Measurements from ENCODE around the gene PLEKHG3. TPM values are rescaled to one million over a fixed set of nuclear protein-coding genes. Genes with fewer than 3 reads are reported as not detected.

Gene PLEKHG3
- total RNA-seq, 1 donor from 2014 or later, result 12.6 TPM

- H2AFZ ChIP-seq (replicated peaks), result no peak overlapping the region
- peaks cover 87% of the 10 kb centered on the region for H3K79me2 ChIP-seq (ENCODE audit: low read depth)
- no peaks in the 10 kb centered on the region for H3K9me3 ChIP-seq (ENCODE audit: low read depth)
- H3K36me3 ChIP-seq, result no peaks in the 10 kb centered on the region
- Mint-ChIP-seq H3K9me3 (peaks cover 6% of the 10 kb centered on the region), H3K27me3 (ENCODE audit: insufficient read depth, low read depth) (peaks cover 23% of the 10 kb centered on the region), H3K36me3 (peaks cover 15% of the 10 kb centered on the region), H3K27ac (peak overlapping the region; percentile 67), H3K4me1 (peaks cover 50% of the 10 kb centered on the region), H3K4me3 (no peak overlapping the region)
- no peak overlapping the region for H3K27ac ChIP-seq
- TF ChIP-seq EZH2phosphoT487 (IDR thresholded peaks at IDR 0.05), result no peak
- no peak for TF ChIP-seq EZH2 (IDR thresholded peaks at IDR 0.05)
- TF ChIP-seq CTCF (IDR thresholded peaks at IDR 0.05), result no peak
- no peaks in the 10 kb centered on the region for H3K27me3 ChIP-seq
- H3F3A ChIP-seq (ENCODE audit: low read depth), result peaks cover 39% of the 10 kb centered on the region
- DNase-seq (ENCODE audit: low spot score), result no peak
- H3K9ac ChIP-seq, result no peak overlapping the region
- H3K4me2 ChIP-seq, result no peak overlapping the region
- H3K4me1 ChIP-seq, result peaks cover 71% of the 10 kb centered on the region
- peaks cover 98% of the 10 kb centered on the region for H4K20me1 ChIP-seq (ENCODE audit: low read depth)
- no peak overlapping the region for H3K4me3 ChIP-seq
Measured at GRCh38 chr14:64721899-64722298, 17.7 kb downstream of the PLEKHG3 start.

GRCh38 chr14:64722842-64723447 lies 18.7 kb downstream of the PLEKHG3 start:
- Mint-ChIP-seq H3K27me3 (ENCODE audit: insufficient read depth, low read depth) (peaks cover 16% of the 10 kb centered on the region), H3K27ac (no peak overlapping the region), H3K4me1 (peaks cover 39% of the 10 kb centered on the region), H3K36me3 (peaks cover 13% of the 10 kb centered on the region), H3K4me3 (no peak overlapping the region), H3K9me3 (peaks cover 6% of the 10 kb centered on the region)
- no peaks in the 10 kb centered on the region for H3K9me3 ChIP-seq (ENCODE audit: low read depth)
- H3F3A ChIP-seq (ENCODE audit: low read depth), result peaks cover 39% of the 10 kb centered on the region
- no peak overlapping the region for H3K4me3 ChIP-seq
- TF ChIP-seq EZH2 (IDR thresholded peaks at IDR 0.05), result no peak
- DNase-seq (ENCODE audit: low spot score), result no peak
- H2AFZ ChIP-seq (replicated peaks), result no peak overlapping the region
- H3K4me1 ChIP-seq, result peaks cover 61% of the 10 kb centered on the region
- no peaks in the 10 kb centered on the region for H3K27me3 ChIP-seq
- peaks cover 98% of the 10 kb centered on the region for H4K20me1 ChIP-seq (ENCODE audit: low read depth)
- peaks cover 80% of the 10 kb centered on the region for H3K79me2 ChIP-seq (ENCODE audit: low read depth)
- no peak overlapping the region for H3K4me2 ChIP-seq
- H3K9ac ChIP-seq, result no peak overlapping the region
- H3K27ac ChIP-seq, result no peak overlapping the region
- no peaks in the 10 kb centered on the region for H3K36me3 ChIP-seq

GRCh38 chr14:64723691-64724577 lies 19.7 kb downstream of the PLEKHG3 start:
- Histone ChIP-seq H3K4me1 (peaks cover 52% of the 10 kb centered on the region), H3K4me2 (peak overlapping the region; percentile 62), H3K4me3 (peak overlapping the region; percentile 14), H3K27ac (no peak overlapping the region), H4K20me1 (ENCODE audit: low read depth) (peaks cover 96% of the 10 kb centered on the region), H3F3A (ENCODE audit: low read depth) (peaks cover 39% of the 10 kb centered on the region), H3K27me3 (no peaks in the 10 kb centered on the region), H2AFZ (replicated peaks) (no peak overlapping the region), H3K9ac (no peak overlapping the region), H3K79me2 (ENCODE audit: low read depth) (peaks cover 70% of the 10 kb centered on the region), H3K36me3 (no peaks in the 10 kb centered on the region), H3K9me3 (ENCODE audit: low read depth) (no peaks in the 10 kb centered on the region)
- H3K4me3 Mint-ChIP-seq, result peak overlapping the region; percentile 2
- peaks cover 6% of the 10 kb centered on the region for H3K9me3 Mint-ChIP-seq
- peak; percentile 40 for DNase-seq (ENCODE audit: low spot score)
- H3K4me1 Mint-ChIP-seq, result peaks cover 38% of the 10 kb centered on the region
- peaks cover 16% of the 10 kb centered on the region for H3K36me3 Mint-ChIP-seq
- TF ChIP-seq EZH2 (IDR thresholded peaks at IDR 0.05) (no peak), EZH2phosphoT487 (IDR thresholded peaks at IDR 0.05) (no peak), CTCF (IDR thresholded peaks at IDR 0.05) (no peak)
- no peak overlapping the region for H3K27ac Mint-ChIP-seq
- H3K27me3 Mint-ChIP-seq (ENCODE audit: insufficient read depth, low read depth), result peaks cover 17% of the 10 kb centered on the region

Measured in neural progenitor cell (in vitro differentiated cells).